HCT116 (cell line): ENCODE results near the gene PTPRZ1.

Experiments
- POLR2A ChIP-seq: IDR thresholded peaks from 2 replicates; pipeline ENCODE4 v1.7.0; 2011; ENCODE audit warnings: borderline replicate concordance; ENCODE audit not compliant: insufficient read depth, insufficient read length; ENCODE audit errors: extremely low read depth
- POLR2AphosphoS5 ChIP-seq: IDR thresholded peaks from 2 replicates; pipeline ENCODE4 v1.6.1; 2011; ENCODE audit warnings: mild to moderate bottlenecking, low read depth, low read length, moderate library complexity
- SRF ChIP-seq: IDR thresholded peaks from 2 replicates; pipeline ENCODE4 v1.6.1; 2012; ENCODE audit warnings: low read depth
- TF ChIP-seq, protein P1 (sequence below), 3 experiments: fragments of 200-600 bp in 1 of 3; sonication (generic) in 1 of 3; IDR thresholded peaks in 2 of 3; conservative IDR thresholded peaks in 1 of 3; 2 replicates each; pipeline ENCODE4 v1.5.1; 2012 to 2017; ENCODE audit warnings: low read depth in 2 of 3, low read length in 2 of 3, antibody characterized with exemption in 1 of 3, borderline replicate concordance in 1 of 3, control low read depth in 1 of 3, mild to moderate bottlenecking in 1 of 3, mixed read lengths in 1 of 3, mixed run types in 1 of 3, moderate library complexity in 1 of 3; ENCODE audit not compliant: insufficient read depth in 1 of 3

DNA sequence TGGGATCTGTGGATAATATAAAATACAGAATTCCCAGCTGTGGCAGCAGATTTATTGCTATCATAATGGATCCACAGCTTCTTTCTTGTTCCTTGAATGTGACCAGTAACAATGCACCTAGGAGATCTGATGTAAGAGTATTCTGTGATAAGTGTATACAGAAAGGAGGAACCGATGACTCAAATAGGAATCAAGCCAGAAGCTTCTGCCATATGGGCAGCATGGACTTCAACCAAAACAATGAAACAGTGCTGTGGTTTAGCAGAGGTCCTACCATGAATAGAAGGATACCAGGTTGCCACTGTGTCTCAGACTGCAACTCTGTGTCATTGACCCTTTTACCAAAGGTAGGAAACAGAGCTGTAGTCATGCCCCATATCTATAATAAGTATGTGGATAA is 81.8 kb downstream of the PTPRZ1 start:
- TF ChIP-seq POLR2AphosphoS5 (no peak), SRF (no peak), POLR2A (no peak)
- TF ChIP-seq, protein P1, sequence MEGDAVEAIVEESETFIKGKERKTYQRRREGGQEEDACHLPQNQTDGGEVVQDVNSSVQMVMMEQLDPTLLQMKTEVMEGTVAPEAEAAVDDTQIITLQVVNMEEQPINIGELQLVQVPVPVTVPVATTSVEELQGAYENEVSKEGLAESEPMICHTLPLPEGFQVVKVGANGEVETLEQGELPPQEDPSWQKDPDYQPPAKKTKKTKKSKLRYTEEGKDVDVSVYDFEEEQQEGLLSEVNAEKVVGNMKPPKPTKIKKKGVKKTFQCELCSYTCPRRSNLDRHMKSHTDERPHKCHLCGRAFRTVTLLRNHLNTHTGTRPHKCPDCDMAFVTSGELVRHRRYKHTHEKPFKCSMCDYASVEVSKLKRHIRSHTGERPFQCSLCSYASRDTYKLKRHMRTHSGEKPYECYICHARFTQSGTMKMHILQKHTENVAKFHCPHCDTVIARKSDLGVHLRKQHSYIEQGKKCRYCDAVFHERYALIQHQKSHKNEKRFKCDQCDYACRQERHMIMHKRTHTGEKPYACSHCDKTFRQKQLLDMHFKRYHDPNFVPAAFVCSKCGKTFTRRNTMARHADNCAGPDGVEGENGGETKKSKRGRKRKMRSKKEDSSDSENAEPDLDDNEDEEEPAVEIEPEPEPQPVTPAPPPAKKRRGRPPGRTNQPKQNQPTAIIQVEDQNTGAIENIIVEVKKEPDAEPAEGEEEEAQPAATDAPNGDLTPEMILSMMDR (IDR thresholded peaks at IDR 0.05 in 2 of 3, conservative IDR thresholded peaks at IDR 0.05 in 1 of 3; ENCODE audit: borderline replicate concordance in 1 of 3, insufficient read depth in 1 of 3, low read depth in 2 of 3, low read length in 2 of 3), result no peak
